T47D (cell line): Measurements from ENCODE around the gene SSTR4.
"Not testable (repeated sequence)": the region's sequence is repeated elsewhere in the genome, so short reads cannot be mapped to it uniquely, and the experiment has no call there.

Experiments
- DNase-seq, 2 experiments: peaks; one replicate each; pipeline versions ENCODE4 v3.0.0 to v3.0.0-alpha.2; 2011 to 2012; ENCODE audit warnings: low read depth in 1 of 2, low spot score in 1 of 2
- JUND ChIP-seq: IDR thresholded peaks from 2 replicates; pipeline ENCODE4 v1.6.1; 2012; ENCODE audit warnings: low read depth
- in situ Hi-C: cut with HindIII; loops from 2 replicates; pipeline ENCODE4 v1.10.0; 2016; ENCODE audit warnings: low sequenced_read_pairs, low pct_unique_long_range_greater_than_20kb

SSTR4 gene

DNA sequence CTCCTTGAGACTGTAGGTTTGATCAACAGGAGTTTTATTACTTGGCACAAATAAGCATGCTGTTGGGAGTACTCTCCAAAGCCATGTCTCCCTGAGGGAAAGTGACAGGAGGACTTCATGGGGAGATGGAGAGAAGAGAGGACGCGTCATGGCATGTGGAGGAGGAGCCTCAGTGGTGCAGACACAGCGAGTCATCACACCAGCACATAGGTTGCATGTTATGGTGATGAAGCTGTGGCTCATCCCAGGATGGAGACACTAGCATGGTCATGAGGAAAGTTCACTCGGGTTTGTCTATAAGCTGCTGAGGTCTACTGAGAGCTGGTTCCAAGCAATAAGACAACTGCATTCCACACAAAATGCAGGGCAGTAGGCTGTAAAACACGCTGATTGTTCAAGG is 13.2 kb upstream of the SSTR4 start:
- in situ Hi-C loops = no loop called here
- TF ChIP-seq JUND = no peak
- no peak for DNase-seq

DNA sequence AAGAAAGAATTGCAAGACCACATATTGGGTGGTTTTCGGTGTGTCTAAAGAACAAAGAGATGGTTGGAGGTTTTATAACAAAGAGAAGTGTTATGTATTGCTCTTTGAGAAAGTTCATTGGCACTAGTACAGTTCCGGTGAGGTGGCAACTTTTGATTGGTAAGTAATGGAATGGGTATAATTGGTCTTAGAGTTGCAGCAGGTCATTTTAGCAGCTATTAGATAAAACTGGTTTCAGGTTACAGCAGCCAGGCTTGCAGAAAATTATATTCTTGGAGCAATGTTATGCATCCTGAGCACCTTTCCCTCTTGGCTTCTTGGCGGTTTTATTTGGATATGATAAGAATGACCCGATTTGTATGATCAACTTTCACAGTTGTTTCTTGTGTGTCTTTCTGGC is 12.3 kb upstream of the SSTR4 start:
- DNase-seq = no peak
- TF ChIP-seq JUND = no peak
- in situ Hi-C loops = no loop called here

DNA sequence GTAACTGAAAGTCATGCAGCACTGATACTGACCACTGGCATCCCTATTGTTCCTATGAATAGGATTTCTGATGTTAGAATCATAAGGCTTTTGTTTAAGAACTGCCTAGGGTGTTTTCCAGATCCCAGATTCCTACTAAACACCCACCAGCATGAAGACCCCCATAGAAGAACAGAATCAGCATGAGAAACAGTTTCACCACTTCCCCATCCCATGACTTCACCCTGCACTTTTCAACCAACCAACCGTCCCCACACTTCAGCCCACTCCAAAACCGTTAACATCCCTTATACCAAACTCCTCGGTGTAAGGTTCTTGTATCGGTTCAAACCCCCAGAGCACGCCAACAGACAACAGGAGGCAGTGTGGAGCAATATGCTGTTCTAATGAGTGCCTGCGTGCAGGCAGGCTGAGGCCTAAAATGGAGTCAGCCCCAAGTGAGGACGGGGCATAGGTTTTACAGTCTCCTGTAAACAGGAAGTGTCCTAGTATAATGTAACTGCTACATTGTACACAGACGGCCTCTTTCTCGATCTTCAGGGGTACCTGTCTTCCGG is 11.4 kb upstream of the SSTR4 start:
- DNase-seq = no peak
- in situ Hi-C loops = no loop called here
- TF ChIP-seq JUND = no peak

DNA sequence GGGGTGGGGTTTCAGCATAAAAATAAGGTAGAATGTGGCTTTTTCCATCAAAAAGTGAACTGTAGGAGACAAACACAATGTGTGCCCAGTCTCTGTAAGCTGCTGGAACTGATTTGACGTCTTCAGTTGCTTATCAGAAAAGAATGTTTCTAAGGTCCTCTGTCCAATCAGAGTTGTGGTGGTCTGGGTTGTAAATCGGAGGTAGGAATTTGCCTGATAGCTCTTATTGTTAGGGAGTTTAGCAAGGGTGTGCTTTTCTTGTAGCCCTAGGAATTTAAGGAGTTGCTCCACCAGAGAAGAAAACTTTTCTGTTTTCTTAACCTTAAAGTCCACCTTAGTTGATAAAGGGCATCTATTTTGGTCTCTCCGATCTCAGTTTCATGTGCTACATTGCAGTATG is 10.4 kb upstream of the SSTR4 start:
- DNase-seq = no peak
- no peak for TF ChIP-seq JUND
- in situ Hi-C loops = no loop called here

DNA sequence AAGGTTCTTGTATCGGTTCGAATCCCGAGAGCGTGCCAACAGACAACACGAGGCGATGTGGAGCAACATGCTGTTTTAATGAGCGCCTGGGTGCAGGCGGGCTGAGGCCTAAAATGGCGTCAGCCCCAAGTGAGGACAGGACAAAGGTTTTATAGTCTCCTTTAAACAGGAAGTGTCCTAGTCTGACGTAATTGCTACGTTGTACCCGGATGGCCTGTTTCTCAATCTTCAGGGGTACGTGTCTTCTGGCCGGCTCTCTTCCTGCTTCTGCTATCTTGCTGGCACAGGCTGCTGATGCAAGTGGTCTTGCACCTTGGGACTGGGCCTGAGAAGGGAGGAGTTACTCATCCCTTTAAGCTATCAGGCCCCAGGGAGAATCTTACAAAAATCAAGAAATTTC is 9.6 kb upstream of the SSTR4 start:
- in situ Hi-C loops, DNase-seq: not testable (repeated sequence)

DNA sequence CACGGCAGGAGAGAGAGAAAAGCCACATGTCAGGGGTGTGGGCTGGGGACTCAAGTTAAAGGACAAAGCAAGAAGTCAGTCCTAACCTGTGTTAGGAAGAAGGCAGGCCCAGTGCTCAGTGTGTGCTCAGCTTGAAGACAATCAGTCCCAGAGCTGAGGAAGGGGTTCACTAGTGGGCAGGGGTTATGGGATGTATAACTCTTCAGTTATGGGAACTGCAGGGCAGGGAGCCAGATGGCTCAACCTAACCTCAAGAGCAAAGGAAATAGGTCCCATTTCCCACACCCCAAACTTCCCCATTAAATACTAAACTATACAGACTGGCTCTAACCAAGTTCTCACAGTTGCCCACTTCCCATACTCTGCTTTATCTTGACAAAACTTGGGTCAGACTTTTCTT is 7.4 kb upstream of the SSTR4 start:
- no peak for TF ChIP-seq JUND
- in situ Hi-C loops = no loop called here
- DNase-seq = no peak

DNA sequence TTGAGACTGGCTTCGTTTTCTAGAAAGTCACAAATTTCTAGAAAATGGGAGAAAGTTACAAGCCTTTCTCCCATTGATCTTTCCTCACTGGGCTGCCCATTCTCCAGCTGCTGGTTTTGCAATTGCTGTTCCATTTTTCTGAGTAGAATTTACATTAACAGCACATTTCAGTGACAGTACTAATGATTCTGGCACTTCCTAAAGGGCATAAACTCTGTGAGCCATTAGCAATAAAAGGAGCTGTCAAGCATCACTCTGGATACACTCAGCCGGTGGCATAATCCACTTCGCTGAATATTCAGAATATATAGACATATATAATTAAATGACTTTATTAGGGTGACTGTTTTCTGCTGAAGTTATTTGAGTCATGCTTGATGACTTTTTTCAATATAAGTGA is 6.7 kb upstream of the SSTR4 start:
- TF ChIP-seq JUND = no peak
- in situ Hi-C loops = no loop called here
- no peak for DNase-seq

DNA sequence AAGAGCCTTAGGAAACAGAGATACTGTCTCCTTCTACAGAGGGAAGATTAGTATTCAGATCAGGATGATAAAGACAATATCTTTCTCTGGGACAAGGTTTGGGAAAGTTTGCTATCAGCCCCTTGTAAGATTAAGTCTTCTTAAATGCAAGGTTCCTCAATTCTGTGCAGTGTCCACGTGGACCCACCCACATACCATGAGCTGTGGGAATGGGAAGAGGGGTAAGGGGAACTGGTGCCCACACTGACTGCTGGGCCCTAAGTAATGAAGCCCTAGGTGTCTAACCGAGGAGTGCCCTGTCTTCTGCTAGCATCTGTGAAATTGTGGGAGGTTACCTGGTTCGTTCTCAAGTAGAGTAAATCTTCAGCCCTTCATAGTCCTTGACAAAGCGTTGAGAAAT is 5.8 kb upstream of the SSTR4 start:
- DNase-seq = no peak
- TF ChIP-seq JUND = no peak
- in situ Hi-C loops = no loop called here

DNA sequence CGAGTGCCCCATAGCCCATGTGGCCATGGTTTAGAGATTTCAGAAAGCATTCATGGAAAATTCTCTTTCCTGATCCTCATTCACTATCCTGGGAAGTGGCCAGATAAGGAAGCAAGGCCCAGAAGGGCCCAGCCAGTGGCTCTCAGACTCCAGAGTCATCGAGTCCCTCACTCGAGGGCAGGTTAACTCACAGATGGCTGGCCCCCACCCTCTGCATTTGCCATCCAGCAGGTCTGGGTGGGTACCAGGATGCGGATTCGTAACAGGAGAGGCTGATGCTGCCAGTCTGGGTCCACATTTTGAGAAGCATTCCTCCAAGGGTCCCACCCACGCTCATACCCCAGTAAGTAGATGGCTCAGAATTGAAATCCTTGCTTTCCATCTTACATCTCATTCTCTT is 3.8 kb upstream of the SSTR4 start:
- in situ Hi-C loops = no loop called here
- TF ChIP-seq JUND = no peak
- DNase-seq = no peak

DNA sequence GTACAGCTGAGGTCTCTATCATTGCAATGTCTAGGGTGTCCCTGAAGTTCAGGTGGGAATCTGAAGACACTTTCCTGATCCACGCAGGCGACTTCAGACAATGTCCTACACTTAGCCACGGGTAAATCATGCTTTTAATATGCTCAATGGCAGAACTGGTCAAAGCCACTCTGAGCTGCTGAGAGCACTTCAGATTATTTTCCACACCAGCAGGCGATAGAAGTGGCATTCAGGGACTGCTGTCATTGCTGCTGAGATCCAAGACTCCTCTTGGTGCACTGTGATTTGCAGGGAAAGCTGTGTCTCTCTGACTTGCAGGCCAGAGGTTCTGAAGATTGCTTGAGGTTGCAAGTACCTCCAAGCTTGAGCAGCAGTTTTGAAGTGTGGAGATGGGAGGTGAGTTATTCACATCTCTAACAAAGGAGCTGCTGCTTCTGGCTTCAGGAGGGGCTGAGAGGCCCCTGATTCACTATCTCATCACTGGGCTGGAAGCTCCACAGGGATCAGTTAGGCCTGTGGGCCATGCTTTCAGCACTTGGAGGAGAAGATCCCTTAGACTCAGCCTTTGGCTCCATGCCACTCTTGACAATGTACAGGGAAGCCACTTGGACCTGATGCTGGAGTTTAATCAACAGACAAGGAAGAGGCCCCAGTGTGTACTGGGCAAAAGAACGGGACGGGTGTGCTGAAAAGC is 2.9 kb upstream of the SSTR4 start:
- no peak for TF ChIP-seq JUND
- no peak for DNase-seq
- in situ Hi-C loops = no loop called here

DNA sequence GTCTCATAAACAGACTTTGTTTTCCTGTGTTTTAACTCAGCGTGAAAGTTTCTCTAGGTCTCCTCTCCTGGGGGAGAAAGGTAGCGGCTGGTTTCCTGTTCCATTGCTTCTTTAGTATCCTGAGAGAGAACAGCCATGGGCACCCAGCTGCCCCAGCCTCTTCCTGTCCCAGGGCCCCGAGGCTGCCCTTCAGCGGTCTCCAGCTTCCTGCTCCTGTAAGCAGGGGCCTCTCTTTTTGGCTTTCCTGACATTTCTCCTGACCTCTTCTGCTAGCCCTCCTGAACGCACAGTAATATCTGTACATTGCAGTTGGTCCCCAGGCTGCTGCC is 2.4 kb upstream of the SSTR4 start:
- TF ChIP-seq JUND = no peak
- in situ Hi-C loops = no loop called here
- no peak for DNase-seq

DNA sequence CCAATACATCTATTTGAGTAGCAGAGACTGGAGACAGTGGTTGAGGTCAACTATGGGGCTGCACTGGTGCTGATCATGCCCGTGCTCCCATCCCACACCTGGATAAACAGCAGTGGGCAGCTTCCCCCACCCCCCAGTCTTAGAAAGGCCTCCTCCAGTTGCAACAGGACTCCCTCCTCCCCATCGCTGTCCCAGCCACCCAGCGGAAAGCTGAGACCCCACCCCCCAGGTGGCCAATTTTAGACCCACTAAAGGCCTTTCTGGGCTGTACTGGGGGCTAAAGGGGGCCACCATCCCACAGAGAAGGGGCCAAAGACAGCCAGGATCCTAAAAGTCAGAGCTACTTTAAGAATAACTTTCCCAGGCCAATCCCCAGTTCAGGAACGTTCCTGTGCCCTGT is 1.2 kb upstream of the SSTR4 start:
- DNase-seq = no peak
- no peak for TF ChIP-seq JUND
- in situ Hi-C loops = no loop called here

DNA sequence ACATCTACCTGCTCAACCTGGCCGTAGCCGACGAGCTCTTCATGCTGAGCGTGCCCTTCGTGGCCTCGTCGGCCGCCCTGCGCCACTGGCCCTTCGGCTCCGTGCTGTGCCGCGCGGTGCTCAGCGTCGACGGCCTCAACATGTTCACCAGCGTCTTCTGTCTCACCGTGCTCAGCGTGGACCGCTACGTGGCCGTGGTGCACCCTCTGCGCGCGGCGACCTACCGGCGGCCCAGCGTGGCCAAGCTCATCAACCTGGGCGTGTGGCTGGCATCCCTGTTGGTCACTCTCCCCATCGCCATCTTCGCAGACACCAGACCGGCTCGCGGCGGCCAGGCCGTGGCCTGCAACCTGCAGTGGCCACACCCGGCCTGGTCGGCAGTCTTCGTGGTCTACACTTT is 619 bp downstream of the SSTR4 start:
- in situ Hi-C loops = no loop called here

DNA sequence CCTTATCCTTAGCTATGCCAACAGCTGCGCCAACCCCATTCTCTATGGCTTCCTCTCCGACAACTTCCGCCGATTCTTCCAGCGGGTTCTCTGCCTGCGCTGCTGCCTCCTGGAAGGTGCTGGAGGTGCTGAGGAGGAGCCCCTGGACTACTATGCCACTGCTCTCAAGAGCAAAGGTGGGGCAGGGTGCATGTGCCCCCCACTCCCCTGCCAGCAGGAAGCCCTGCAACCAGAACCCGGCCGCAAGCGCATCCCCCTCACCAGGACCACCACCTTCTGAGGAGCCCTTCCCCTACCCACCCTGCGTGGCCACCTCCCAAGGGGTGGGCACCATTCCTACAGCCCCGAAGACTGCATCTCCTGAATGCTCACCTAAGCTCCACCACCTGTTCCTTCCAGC is 1.3 kb downstream of the SSTR4 start:
- DNase-seq = no peak
- in situ Hi-C loops = no loop called here
- no peak for TF ChIP-seq JUND

More for the DNA sequence above, 619 bp downstream of the SSTR4 start:
- no peak for DNase-seq
- TF ChIP-seq JUND = no peak
